GM21367 (cell line): ENCODE measurements around the gene CDCA4.
"Not testable (repeated sequence)": the region's sequence is repeated elsewhere in the genome, so short reads cannot be mapped to it uniquely, and the experiment has no call there.

Experiments
- ATAC-seq: cut with Tn5 transposase; IDR thresholded peaks from one replicate; pipeline ENCODE4 v1.9.1; 2021; ENCODE audit not compliant: unreplicated experiment

The CDCA4 gene

GRCh38 chr14:105058521-105059034 lies 37.7 kb upstream of the CDCA4 start:
- no peak for ATAC-seq

- ATAC-seq: no peak
These were observed 35.5 kb upstream of the CDCA4 start for GRCh38 chr14:105056303-105056831.

- ATAC-seq: no peak
These were observed 34.9 kb upstream of the CDCA4 start for GRCh38 chr14:105055736-105056302.

- no peak for ATAC-seq
These were observed 34.5 kb upstream of the CDCA4 start for GRCh38 chr14:105055334-105055733.

GRCh38 chr14:105053996-105054395 lies 33.1 kb upstream of the CDCA4 start:
- no peak for ATAC-seq

- no peak for ATAC-seq
These were observed 32.5 kb upstream of the CDCA4 start for GRCh38 chr14:105053421-105053820.

GRCh38 chr14:105052110-105052458 lies 31.2 kb upstream of the CDCA4 start:
- ATAC-seq: no peak

GRCh38 chr14:105051182-105052109 lies 30.6 kb upstream of the CDCA4 start:
- no peak for ATAC-seq

GRCh38 chr14:105050551-105050897 lies 29.6 kb upstream of the CDCA4 start:
- ATAC-seq: no peak

- no peak for ATAC-seq
These were observed 29.1 kb upstream of the CDCA4 start for GRCh38 chr14:105049753-105050550.

- ATAC-seq: no peak
These were observed 26.6 kb upstream of the CDCA4 start for GRCh38 chr14:105047283-105048016.

- ATAC-seq: no peak
These were observed 26.0 kb upstream of the CDCA4 start for GRCh38 chr14:105046891-105047282.

GRCh38 chr14:105045710-105046326 lies 24.9 kb upstream of the CDCA4 start:
- ATAC-seq: peak; percentile 47

GRCh38 chr14:105043641-105044040 lies 22.8 kb upstream of the CDCA4 start:
- ATAC-seq: no peak

GRCh38 chr14:105042813-105043212 lies 21.9 kb upstream of the CDCA4 start:
- no peak for ATAC-seq

GRCh38 chr14:105041841-105042765 lies 21.2 kb upstream of the CDCA4 start:
- no peak for ATAC-seq

- no peak for ATAC-seq
These were observed 18.7 kb upstream of the CDCA4 start for GRCh38 chr14:105039458-105040205.

- not testable (repeated sequence) for ATAC-seq
These were observed 14.7 kb upstream of the CDCA4 start for GRCh38 chr14:105035616-105036015.
